HG02610 (cell line): ENCODE results near the gene NDRG4.

ENCODE experiments used
- ATAC-seq: cut with Tn5 transposase; IDR thresholded peaks from one replicate; pipeline ENCODE4 v1.9.1; 2021; ENCODE audit warnings: mild to moderate bottlenecking, moderate library complexity; ENCODE audit not compliant: unreplicated experiment

NDRG4 gene, protein sequence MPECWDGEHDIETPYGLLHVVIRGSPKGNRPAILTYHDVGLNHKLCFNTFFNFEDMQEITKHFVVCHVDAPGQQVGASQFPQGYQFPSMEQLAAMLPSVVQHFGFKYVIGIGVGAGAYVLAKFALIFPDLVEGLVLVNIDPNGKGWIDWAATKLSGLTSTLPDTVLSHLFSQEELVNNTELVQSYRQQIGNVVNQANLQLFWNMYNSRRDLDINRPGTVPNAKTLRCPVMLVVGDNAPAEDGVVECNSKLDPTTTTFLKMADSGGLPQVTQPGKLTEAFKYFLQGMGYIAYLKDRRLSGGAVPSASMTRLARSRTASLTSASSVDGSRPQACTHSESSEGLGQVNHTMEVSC

DNA sequence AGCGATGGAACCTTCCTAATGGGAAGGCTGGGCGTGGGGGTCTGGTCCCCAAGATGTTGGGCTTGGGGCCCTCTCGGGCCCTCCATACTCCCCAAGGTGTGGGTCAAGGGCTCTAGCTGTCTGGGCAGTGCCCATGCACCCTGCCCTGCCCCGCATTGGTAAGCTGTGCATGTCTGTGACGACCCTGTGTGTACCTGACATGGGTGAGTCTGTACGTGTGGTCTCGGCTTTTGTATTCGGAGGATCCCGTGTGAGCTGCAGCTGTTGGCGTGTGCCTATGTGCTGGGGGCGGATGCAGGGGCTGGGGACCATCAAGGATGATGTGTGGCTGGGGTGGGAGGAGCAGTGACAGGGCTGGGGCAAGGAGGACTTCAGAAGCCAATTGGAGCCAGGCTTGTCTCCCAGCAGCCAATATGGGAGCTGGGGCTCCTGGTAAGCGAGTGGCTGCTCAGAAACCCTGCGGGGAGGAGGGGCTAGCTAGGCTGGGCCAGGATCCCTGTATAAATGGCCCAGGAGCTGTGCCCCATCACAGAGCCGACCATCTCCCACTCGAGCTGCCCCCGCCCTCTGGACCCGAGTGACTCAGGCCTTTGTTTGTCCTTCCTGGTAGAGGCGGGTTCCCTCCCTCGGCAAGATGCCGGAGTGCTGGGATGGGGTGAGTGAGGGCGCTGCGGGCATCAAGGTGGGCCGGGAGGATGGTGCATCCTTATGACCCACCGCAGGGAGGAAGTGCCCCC lies at the start of gene NDRG4:
NDRG4 (plus strand) TSS at position 529 of the 737 bp plus-strand sequence; CDS start at position 635, 106 bp downstream.
- peak; percentile 29 for ATAC-seq

DNA sequence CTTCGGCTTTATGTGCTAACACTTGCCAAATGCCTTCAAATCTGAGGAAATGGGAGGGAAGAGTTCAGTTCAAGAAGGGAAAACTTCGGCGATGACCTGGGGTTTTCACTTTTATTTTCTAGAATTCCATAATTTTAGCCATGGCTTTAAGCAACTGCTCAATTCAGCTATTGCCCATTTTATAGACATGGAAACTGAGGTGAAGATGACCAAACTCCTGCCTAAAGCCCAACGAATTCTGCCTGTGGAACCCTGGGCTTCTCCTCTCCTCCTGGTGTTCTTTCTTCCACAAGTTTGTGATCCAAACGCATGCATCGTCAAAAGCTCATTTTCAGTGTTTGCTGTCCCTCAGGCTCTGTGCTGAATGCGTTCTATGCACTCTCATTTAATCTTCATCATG lies 49.4 kb upstream of the NDRG4 start:
- no peak for ATAC-seq

DNA sequence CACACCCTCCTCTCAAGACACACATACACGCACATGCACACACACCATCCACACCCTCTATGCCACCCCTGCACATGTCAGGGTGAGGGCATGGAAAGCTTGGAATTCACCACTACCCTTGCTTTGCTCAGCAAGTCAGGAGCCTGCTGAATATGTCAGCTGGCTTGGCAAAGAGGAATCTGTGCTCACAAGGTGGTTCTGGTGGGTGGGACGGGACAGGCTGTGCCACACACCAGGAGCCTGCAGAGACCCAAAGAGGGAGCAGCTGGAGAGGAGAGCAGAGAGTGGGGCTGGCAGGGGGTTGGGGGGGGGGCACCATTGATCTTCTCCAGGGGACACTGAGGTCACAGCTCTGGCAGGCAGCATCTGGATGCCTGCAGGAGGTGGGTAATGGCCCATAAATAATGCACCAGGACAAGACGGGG lies 48.7 kb upstream of the NDRG4 start:
- no peak for ATAC-seq

DNA sequence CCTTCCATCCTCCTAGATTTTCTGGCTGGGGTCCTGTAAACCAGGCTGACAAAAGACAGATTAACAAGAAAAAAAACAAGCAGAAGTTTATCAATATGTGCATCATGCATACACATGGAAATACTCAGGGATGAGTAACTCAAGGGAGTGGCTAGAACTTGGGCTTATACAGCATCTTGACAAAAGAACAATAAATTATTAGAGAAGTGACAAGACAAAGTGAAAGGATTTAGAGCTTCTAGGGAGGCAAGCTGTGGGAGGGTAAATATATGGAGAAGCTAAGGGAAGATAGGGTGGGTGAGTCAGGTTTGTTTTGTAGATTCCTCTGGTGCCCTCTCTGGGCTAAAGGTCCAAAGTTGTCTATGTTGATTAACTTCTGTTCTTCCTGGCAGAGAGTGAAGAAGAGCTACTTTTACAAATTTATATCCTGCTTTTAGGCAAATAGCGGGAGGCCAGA lies 48.0 kb upstream of the NDRG4 start:
- no peak for ATAC-seq

DNA sequence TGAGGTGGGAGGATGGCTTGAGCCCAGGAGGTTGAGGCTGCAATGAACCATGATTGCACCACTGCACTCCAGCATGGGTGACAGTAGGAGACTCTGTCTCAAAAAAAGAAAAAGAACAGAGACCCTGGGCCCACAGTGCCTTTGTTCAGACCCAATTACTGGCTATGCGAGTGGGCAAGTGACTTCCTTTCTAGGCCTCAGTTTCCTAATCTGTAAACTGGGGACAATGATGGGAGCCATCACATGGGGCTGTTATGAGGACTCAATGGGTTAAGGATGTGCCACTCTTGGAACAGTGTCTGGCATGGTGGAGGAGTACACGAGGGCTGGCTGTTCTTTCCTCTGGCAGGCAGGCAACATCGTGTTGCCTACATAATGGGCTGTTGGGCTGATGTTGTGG lies 47.3 kb upstream of the NDRG4 start:
- no peak for ATAC-seq

DNA sequence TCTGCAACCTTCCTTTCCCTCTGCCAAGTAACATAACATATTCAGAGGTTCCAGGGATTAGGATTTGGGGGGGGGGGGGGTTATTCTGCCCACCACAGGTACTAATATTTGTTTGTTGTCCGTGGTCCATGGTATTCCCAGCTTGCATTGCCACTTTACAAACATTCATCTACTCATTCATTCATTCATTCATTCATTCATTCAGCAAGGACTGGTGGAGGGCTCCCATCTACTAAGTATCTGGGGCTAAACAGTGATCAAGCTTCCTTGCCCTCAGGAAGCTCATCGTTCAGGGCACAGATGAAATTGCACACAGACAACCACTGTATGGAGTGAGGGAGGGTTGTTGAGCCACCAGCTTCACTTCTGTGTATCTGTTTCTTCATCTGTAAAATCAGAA lies 45.8 kb upstream of the NDRG4 start:
- ATAC-seq, result no peak

DNA sequence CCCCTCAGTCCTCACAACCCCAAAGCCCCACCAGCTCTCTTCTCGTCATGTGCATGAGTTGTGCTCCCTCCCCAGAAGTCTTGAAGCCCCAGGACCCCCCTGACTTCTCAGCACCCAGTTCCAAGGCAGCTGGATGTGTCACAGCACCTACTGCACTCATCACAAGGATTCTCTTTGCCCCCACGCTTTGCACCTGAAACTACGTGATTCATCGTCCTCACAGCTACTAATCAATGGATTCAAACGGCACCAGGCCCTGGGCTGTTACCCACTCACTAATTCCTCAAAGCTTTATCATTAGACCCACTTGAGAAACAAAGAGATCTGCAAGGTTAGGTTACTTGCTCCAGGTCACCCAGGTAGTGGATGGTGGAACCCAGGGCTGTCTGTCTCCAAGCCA lies 45.1 kb upstream of the NDRG4 start:
- ATAC-seq, result no peak

DNA sequence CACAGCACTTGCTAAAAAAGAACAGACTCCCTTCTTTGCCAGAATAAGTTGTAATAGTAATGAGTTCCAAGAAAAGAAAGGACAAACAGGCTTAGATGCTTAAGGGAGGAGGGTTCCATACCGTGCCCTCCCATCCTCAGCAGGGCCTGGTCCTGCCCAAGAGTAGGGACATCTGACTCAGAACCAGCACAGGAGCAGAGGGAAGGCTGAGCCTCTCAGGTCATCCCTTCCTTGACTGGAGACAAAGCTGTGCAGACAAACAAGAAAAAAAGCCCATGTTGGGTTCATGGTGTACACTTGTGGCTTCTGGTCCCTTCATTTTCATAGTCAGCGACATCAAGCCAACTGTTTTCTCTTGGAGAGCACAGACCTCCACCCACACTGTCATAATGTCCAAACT lies 44.2 kb upstream of the NDRG4 start:
- ATAC-seq, result no peak

DNA sequence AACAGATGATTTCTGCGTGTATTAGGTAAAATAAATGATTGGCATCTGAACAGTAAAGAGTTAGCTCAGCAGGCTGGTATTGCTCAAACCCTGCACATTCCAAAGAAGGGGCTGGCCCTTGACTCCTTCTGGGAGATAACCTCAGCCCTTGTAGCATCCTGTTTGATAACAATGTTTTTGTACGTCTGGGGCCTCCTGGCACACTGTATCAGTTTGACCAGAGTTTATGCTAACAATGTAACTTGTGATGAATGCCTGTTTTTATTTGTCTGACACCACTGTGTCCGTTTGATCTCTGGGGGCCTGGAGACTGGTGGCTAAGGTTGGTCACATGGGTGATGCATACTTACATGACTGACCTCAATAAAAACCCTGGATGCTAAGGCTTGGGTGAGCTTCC lies 43.8 kb upstream of the NDRG4 start:
- ATAC-seq, result no peak

DNA sequence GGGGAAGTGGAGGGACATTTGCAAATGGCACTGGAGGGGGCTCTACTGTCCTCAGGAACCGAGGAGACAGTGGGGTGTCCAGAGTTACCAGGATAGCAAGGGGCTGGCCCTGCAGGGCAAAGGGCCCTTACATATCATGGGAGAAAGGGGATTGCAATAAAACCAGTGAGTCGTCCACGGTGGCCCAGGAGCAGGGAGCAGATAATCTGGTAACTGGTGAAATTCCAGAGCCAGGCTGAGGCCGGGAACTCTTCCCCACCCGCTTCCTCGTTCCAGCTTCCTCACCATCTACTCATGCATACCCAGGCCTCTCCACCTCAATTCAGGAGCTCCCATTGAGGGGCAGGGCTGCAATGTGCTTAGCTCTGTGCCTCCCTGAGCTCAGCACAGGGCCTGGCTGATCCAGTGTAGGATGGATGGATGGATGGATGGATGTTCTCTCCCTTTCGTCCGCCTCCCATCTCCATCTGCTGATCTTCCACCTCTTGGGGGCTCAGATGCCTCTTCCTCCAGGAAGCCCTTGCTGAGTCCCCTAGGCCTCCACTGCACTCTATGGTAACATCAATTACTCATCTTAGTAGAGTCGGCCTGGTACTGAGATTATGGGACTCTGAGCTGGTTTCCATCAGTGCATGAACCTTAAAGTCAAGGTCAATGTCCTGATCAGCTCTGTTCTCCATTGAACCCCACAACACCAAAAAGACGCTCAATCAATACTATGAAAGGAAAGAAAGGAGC lies 41.2 kb upstream of the NDRG4 start:
- ATAC-seq, result peak; percentile 15

DNA sequence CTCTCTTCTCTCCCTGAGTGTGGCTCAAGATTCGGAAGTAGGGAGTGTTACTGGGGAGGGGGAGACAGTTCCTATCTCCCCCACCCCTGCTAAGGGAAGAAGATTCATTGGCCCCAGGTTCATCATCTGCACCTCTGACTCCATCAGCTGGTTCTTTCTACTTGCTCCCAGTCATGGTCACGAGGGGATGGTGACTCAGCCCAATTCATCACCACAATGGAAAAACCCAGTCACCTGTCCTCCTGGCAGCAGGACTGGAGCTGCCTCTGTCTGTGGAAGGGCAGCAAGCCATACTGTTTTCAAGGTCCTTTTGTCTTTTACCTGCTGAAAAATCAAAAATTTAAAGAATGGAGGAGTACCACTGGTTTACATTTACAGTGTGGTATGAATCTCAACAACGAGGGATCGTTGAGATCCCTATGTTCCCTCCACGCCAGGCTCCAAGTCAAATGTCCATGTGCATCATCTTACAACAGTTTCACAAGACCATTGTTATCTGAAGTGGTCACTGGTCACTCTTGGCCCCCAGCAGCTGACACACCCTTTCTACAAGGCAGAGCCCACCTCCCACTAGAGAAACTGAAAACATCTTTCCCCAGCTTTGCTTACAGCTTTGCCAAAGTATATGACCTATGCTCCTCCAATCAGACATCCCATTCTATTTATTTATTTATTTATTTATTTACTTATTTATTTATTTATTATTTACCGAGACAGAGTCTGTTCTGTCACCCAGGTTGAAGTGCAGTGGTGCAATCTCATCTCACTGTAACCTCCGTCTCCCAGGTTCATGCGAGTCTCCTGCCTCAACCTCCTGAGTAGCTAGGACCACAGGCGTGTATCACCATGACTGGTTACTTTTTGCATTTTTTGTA lies 40.4 kb upstream of the NDRG4 start:
- ATAC-seq, result peak; percentile 57

DNA sequence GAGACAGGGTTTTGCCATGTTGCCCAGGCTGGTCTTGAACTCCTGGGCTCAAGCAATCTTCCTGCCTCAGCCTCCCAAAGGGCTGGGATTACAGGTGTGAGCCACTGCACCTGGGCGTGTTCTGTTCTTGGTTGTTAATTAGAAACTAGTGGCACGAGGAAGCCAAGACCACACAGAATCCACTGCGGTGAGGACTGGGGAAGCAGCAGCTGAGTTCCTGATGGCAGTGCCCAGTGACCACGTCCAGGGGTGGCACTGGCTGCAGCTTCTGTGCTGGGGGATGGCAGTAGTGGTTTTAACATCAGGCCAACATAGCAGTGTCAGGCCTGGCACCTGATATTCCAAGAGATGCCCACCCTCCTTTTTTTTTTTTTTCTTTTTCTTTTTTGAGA lies 39.7 kb upstream of the NDRG4 start:
- ATAC-seq, result no peak

DNA sequence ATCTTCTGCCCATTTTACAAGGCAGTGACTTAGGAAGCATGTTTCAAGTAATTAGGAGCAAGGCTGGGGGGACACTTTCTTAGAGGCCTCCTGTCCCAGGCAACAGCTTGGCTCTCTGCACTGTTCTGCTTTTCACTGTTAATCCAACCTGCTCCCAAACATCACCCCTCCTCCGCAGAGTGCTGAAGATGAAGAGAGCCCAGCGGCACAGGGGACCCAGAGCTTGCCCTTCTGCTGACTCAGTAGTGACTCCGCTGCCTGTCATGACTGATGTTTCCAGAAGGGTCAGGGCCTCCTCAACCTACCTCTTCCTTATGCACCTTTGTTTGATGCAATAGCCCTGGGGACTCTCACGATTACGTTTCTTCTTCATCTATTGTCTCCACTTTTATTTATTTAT lies 38.9 kb upstream of the NDRG4 start:
- no peak for ATAC-seq

DNA sequence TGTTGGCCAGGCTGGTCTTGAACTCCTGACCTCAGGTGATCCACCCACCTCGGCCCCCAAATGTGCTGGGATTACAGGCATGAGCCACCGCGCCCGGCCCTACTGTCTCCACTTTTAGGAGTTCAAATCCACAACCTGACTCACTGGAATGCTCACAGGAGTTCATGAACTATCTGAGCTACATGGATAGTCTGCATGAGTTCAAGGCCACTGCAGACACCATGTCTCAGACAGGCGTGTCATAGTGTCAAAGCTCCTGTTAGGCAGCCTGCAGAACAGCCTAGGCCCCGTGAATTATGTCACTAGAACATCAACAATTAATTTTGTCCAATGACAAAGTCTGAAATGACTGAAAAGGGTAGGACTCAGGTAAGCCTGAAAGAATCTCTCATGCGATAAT lies 38.3 kb upstream of the NDRG4 start:
- no peak for ATAC-seq

DNA sequence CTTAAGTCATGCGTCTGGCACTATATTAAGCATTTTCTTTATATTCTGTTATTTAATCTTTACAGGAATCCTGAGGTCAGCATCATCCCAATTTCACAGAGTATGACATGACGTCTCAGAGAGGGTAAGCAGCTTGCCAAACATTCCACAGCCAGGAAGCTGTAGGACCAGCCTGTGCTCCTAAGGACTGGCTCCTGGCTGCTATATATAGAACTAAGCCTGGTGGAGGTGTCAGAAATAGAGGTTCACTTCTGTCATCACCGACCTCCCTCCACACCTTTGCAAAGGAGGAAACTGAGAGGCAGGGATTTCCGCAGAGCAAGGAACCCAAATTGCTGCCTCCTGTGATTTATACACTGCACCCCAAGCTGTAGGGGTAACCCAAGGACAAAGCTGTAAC lies 37.9 kb upstream of the NDRG4 start:
- no peak for ATAC-seq

DNA sequence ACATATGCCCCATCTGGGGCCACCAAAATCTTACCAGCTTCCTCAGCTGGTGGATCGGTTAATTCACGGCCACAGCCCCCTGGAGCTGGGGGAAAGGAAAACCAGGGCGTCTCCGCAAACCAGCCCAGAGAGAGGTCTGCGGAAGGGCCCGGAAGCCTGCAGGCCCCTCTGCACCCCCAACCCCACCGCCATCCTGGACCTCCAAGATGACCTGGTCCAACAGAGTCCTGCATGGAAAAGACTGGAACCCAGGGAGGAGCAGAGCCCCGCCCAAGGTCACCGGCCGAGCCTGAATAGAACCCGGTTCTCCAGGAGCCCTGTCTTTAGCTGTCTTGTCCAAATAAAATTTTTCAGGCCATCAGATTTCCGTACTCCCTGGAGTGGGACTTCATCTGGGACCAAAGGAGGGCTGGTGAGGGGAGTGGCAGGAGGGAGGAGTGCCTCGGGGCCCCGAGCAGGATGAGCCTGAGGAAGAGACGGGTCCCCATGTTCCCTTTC lies 37.4 kb upstream of the NDRG4 start:
- ATAC-seq, result no peak

DNA sequence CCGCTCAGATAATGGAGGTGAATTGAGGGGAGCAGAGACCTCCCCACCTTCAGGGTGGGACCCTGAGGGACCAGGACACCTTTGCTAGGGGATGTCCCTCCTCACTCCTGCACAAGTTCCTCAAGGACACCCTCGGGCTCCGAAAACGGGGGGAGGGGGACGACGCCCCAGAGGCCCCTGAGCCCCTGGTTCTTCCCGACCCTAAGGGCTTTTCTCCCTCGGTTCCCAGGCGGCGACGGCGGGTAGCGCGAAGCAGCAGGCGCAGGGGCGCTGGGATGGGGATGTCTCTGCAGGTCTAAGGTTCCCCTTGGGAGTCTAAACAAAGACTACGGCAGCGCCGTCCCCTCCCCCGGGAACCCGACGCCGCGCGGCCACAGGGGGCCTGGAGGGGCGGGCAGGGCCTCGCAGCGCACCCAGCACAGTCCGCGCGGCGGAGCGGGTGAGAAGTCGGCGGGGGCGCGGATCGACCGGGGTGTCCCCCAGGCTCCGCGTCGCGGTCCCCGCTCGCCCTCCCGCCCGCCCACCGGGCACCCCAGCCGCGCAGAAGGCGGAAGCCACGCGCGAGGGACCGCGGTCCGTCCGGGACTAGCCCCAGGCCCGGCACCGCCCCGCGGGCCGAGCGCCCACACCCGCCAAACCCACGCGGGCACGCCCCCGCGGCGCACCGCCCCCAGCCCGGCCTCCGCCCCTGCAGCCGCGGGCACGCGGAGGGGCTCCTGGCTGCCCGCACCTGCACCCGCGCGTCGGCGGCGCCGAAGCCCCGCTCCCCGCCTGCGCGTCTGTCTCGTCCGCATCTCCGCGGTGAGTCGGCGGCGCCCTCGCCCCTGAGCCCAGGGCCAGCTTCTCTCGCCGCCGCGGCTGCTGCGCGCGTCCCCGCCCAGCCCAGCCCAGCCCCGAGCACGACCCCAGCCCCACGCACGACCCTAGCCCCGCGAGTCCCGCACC lies 36.7 kb upstream of the NDRG4 start:
- no peak for ATAC-seq

DNA sequence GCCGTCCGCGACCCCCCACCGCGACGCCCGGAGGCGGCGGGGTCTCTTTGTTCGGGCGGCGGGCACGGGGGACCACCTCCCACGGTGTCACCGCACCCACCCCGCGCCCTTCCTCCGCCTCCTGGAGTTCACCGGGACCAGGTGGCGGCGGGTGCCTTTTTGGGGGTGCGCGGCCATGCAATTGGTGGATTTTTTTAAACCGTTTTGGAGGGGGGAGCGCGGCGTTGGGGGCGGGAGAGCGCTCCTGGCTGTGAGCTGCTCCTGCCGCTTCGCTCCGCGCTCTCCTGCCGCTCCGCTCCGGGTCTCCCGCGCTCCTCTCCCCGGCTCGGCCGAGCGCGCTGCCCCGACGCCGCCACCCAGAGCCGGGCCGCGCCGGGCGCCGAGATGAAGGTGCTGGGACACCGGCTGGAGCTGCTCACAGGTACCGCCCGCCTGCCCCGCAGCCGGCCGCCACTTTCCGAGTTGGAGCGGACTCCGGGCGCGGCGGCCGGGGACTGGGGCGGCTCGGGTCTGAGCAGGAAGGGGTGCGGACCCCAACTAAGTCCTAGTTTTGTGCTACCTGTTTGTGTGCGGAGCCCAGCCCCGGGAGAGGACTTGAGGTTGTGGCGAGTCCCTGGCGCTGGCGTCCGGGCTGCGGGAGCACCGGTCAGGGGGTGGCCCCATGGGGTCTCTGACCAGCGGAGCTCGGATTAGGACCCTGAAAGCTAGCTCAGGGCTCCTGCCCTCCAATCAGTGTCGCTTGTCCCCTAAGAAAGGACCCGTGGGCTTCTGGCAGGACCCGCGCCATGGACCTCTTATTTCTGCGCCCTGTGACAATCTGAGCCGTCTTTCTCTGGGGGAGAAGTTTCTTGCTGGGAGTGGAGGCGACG lies 35.7 kb upstream of the NDRG4 start:
- no peak for ATAC-seq
